SW480 (cell line): Measurements from ENCODE around the gene RAPGEF2.

Experiments used
- DNase-seq: peaks from one replicate; pipeline ENCODE4 v3.0.0-alpha.2; 2016; ENCODE audit warnings: low spot score

The RAPGEF2 gene

GRCh38 chr4:159134429-159134828, 31.6 kb downstream of the RAPGEF2 start:
- no peak for DNase-seq

- DNase-seq = peak; percentile 5
Observed at GRCh38 chr4:159137176-159137575, 34.3 kb downstream of the RAPGEF2 start.

GRCh38 chr4:159138436-159138835, 35.6 kb downstream of the RAPGEF2 start:
- DNase-seq = no peak

GRCh38 chr4:159141193-159141592, 38.3 kb downstream of the RAPGEF2 start:
- no peak for DNase-seq

- DNase-seq = no peak
Observed at GRCh38 chr4:159142241-159142640, 39.4 kb downstream of the RAPGEF2 start.

- no peak for DNase-seq
Observed at GRCh38 chr4:159142681-159143384, 40.0 kb downstream of the RAPGEF2 start.

GRCh38 chr4:159143687-159144086, 40.8 kb downstream of the RAPGEF2 start:
- no peak for DNase-seq

GRCh38 chr4:159144112-159144694, 41.3 kb downstream of the RAPGEF2 start:
- DNase-seq = no peak

- DNase-seq = no peak
Observed at GRCh38 chr4:159145318-159145991, 42.6 kb downstream of the RAPGEF2 start.

GRCh38 chr4:159145992-159146330, 43.1 kb downstream of the RAPGEF2 start:
- DNase-seq = no peak

GRCh38 chr4:159146488-159146887, 43.6 kb downstream of the RAPGEF2 start:
- DNase-seq = no peak

- DNase-seq = no peak
Observed at GRCh38 chr4:159148441-159148840, 45.6 kb downstream of the RAPGEF2 start.

GRCh38 chr4:159149666-159150065, 46.8 kb downstream of the RAPGEF2 start:
- no peak for DNase-seq

- DNase-seq = no peak
Observed at GRCh38 chr4:159150396-159150795, 47.5 kb downstream of the RAPGEF2 start.

- no peak for DNase-seq
Observed at GRCh38 chr4:159150821-159151390, 48.0 kb downstream of the RAPGEF2 start.

- no peak for DNase-seq
Observed at GRCh38 chr4:159151689-159152088, 48.8 kb downstream of the RAPGEF2 start.

GRCh38 chr4:159152181-159152580, 49.3 kb downstream of the RAPGEF2 start:
- no peak for DNase-seq

GRCh38 chr4:159153669-159154068, 50.8 kb downstream of the RAPGEF2 start:
- DNase-seq = no peak

GRCh38 chr4:159155119-159155518, 52.2 kb downstream of the RAPGEF2 start:
- no peak for DNase-seq

- no peak for DNase-seq
Observed at GRCh38 chr4:159158083-159158617, 55.3 kb downstream of the RAPGEF2 start.

GRCh38 chr4:159158985-159159384, 56.1 kb downstream of the RAPGEF2 start:
- no peak for DNase-seq

GRCh38 chr4:159159611-159160010, 56.7 kb downstream of the RAPGEF2 start:
- DNase-seq = no peak

GRCh38 chr4:159160242-159160641, 57.4 kb downstream of the RAPGEF2 start:
- no peak for DNase-seq
